AG04450 (cell line): ENCODE data around the gene ZNF169. TPM values are rescaled to one million over a fixed set of nuclear protein-coding genes. Genes with fewer than 3 reads are reported as not detected.

ENCODE experiments used
- CTCF ChIA-PET: fragments of 300-600, 350-600 bp; formaldehyde crosslinking; extraction: SDS; loops from one replicate; lab custom pipeline; 2022; ENCODE audit warnings: antibody characterized with exemption, inconsistent platforms; lab: Charles Lee
- POLR2A ChIA-PET: fragments of 350-600 bp; formaldehyde crosslinking; extraction: SDS; loops from one replicate; lab custom pipeline; 2021; ENCODE audit warnings: antibody characterized with exemption, inconsistent platforms; lab: Yijun Ruan, JAX
- DNase-seq: peaks from one replicate; pipeline ENCODE4 v3.0.0-alpha.2; 2011; ENCODE audit warnings: low read depth, low spot score
- H3K27ac ChIP-seq: one replicate; pipeline ENCODE4 v1.5.1; 2012; ENCODE audit warnings: low read depth, low read length, control low read depth
- H3K27me3 ChIP-seq: one replicate; pipeline ENCODE4 v1.6.0; 2012; ENCODE audit warnings: low read length; ENCODE audit not compliant: control insufficient read depth, insufficient read depth
- H3K4me3 ChIP-seq: 2 replicates; pipeline ENCODE4 v1.5.1; 2011; ENCODE audit warnings: mild to moderate bottlenecking, low read depth, low read length, control low read depth
- H3K9me3 ChIP-seq: 2 replicates; pipeline ENCODE4 v1.5.1; 2012; ENCODE audit warnings: low read length; ENCODE audit not compliant: control insufficient read depth, insufficient read depth
- CTCF ChIP-seq: IDR thresholded peaks from 2 replicates; pipeline ENCODE4 v1.5.1; 2011; ENCODE audit warnings: low read depth, low read length, control low read depth, inconsistent platforms
- polyA minus RNA-seq: library from RNA; depleted of rRNA, polyadenylated mRNA; stranded (reverse); fragments of >200 nt; gene quantifications from 2 replicates; pipeline ENCODE4 v1.2.3, GENCODE V29; 2011; rRNA and poly(A)+ RNA removed
- polyA plus RNA-seq: library from polyadenylated mRNA; depleted of rRNA; stranded (reverse); fragments of >200 nt; gene quantifications from 2 replicates; pipeline ENCODE4 v1.2.3, GENCODE V29; 2011; rRNA removed

ZNF169 gene
- polyA plus RNA-seq (2.3 and 2.4 TPM in 2 replicates), polyA minus RNA-seq (6.9 and 7.6 TPM in 2 replicates)

DNA sequence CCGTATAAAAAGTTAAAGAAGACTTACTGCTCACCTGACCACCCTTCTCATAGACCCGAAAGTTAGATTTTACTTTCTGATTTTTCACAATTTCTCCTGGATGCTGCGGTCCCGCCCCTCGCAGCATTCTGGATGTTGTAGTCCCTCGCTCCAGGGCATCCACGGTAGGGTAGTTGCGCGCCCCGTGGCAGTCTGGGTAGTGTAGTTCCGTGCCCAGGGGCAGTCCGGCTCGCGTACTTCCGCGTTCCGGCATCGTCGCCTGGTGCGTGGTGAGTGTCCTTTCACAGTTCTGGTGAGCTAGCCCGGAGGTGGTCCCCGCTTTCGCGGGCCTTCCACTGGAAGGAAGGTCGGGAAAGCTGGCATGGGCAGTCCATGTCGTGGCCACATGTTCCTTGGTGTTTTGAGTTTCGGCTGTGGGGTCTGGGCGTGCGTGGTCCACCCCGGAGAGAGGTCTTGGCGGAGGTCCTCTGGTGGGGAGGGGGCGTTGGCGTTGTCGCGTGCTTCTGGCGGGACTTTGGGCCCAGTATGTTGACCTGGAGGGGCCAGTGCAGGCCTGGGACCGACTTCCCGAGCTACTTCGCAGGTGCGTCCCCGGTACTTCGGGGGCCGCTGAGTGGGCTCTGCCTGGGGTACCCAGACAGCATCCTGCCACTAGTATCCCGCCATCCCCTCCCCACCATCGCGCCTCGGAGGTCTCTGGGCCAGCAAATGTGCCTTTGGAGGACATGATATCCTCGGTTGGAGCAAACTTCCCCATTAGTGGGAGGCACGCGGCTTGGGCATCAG, at the start of gene ZNF169:
Gene ZNF169, plus strand, starts transcription at position 222 of the 786 bp plus-strand sequence. CDS start 19,515 bp downstream, outside the sequence.
- POLR2A ChIA-PET = no interaction called here
- peak within 1 kb of the TSS; percentile 100 for H3K4me3 ChIP-seq
- TF ChIP-seq CTCF = no peak

DNA sequence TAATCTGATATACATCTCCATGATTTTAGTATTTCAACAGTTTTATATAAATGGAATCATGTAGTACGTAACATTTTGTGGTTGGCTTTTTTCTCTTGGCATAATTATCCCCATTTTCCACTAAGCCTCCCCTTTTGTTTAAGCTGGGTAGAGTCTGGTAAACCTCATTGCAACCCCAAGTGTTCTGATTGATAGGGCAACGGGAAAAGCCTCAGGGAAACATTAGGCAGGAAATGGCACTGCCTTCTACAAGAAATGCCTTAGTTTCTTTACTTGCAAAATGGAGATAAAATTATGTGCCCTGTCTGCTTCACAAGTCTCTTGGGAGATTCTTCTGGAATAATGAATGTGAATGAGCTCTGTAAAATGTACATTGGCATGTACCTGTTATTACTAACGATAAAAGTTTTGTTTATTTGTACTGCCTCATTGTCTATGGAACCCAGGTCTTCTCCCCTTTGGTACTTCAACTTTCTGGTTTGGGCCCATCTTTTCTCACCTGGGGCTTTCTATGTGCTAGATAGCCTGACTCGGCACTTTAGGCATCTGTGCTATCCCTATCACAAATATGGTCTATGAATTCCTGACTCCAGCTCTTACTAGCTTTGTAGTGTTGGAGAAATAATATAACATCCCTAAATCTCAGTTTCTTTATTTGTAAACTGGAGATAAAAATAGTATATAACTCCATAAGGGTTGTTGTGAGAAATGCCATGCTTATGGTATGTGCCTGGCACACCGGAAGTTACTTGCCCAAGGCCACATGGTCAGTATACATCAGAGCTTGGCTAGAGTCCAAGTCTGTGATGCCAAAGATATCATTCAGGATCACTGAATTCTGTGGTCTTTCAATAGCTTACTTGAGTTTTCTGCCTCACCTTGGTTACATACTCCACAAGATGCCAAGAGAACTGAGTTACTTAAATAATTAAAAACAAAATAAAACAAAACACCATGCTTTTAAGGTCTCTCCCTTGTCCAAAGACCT, 48.2 kb upstream of the ZNF169 start:
- no peak overlapping the region for H3K27ac ChIP-seq
- no peak for DNase-seq
- CTCF ChIA-PET = interaction anchor here (1.2 to 9.3 kb wide), 5 partner anchors 146 to 528 kb away, joined by 3 to 319 read pairs (median 37); no protein-coding TSS in a partner anchor
- H3K27me3 ChIP-seq = no peaks in the 10 kb centered on the region
- no peaks in the 10 kb centered on the region for H3K9me3 ChIP-seq
- no peak for TF ChIP-seq CTCF
- H3K4me3 ChIP-seq = no peak overlapping the region
- POLR2A ChIA-PET = no interaction called here

More for the DNA sequence above, at the start of gene ZNF169:
- DNase-seq = peak; percentile 59
- CTCF ChIA-PET = no interaction called here
- H3K27ac ChIP-seq = no peak within 1 kb of the TSS
- H3K27me3 ChIP-seq = no peaks in the 10 kb centered on the region
- peaks cover 3% of the 10 kb centered on the region; the same call in 1 of the 2 replicates for H3K9me3 ChIP-seq

DNA sequence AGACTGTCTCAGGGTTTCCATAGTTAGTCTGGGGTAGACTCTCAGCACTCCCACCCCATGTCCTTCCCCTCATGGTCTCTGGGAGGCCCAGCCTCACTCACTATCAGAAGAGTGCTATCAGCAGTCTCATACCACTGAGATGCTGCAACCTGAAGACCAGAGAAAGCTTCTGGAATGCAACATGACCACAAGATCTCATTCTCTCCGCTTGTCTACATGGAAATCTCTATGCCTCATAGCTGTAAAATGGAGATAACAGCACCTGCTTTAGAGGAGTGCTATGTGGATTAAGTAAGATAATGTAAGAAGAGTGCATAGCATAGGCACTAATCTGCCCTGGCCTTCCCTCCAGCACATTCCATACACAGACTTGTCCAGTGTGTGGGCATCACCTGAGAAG, 47.0 kb upstream of the ZNF169 start:
- peak; percentile 20 for DNase-seq
- no peak overlapping the region for H3K4me3 ChIP-seq
- no peak overlapping the region for H3K27ac ChIP-seq
- CTCF ChIA-PET = interaction anchor here (1.2 to 9.3 kb wide), 9 partner anchors 11 to 530 kb away, joined by 3 to 319 read pairs (median 14); no protein-coding TSS in a partner anchor
- POLR2A ChIA-PET = no interaction called here
- no peaks in the 10 kb centered on the region for H3K9me3 ChIP-seq
- TF ChIP-seq CTCF = no peak
- H3K27me3 ChIP-seq = no peaks in the 10 kb centered on the region

DNA sequence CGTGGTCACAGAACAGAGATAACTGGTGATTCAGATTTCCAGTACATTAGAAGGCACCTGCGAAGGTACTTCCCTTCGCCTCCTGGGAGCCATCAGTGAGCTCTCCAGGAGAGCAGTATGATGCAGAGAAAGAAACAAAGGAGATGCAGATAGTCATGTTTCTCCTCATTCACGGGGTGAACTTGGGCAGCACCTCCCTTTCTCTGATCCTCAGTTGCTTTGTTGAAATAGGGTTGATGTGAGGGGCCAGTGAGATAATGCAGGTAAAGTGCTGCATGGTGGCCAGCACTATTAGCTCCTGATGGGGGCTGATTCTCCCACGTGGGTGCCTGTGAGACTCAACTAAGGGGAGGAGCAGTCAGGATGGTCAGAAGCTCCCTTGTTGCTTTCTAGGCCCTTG, 46.6 kb upstream of the ZNF169 start:
- CTCF ChIA-PET = interaction anchor here (0.8 to 9.3 kb wide), 18 partner anchors 9 to 530 kb away, joined by 3 to 319 read pairs (median 6); no protein-coding TSS in a partner anchor
- Histone ChIP-seq H3K27ac (no peak overlapping the region), H3K9me3 (no peaks in the 10 kb centered on the region), H3K4me3 (no peak overlapping the region), H3K27me3 (no peaks in the 10 kb centered on the region)
- TF ChIP-seq CTCF = no peak
- DNase-seq = no peak
- POLR2A ChIA-PET = no interaction called here
